ENCODE measurements around the gene TIMM10.

DNA sequence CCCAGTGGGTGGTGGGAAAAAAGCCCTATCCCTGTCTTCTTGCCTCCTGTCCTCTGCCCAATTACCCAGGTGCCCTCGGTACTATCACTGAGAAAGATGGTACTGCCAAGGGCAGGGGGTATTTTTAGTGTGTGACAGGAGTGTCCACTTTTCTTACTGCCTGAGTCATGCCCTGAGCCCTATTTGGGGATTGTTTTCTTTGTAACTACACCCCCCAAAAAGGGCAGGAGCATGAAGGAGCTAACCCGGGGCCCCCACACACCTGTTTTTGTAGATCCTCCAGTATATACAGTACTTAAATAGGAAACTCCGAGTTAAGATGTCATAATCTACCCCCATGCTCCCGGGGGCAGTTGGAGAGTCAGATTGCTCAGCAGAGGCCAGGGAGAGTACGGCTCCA, 10.6 kb upstream of the TIMM10 start:
- no peak for TF ChIP-seq CTCF (IDR thresholded peaks at IDR 0.05; ENCODE audit: low read length)
- TF ChIP-seq EZH2 (IDR thresholded peaks at IDR 0.05; ENCODE audit: borderline replicate concordance, low read length), result no peak
